HFFc6 (cell line): Measurements from ENCODE around the gene MRRF. TPM values are rescaled to one million over a fixed set of nuclear protein-coding genes. Genes with fewer than 3 reads are reported as not detected.
A peak's percentile ranks its signal among the peaks of the same experiment; 100 is the strongest.
"Not testable (repeated sequence)": the region's sequence is repeated elsewhere in the genome, so short reads cannot be mapped to it uniquely, and the experiment has no call there.

ENCODE experiments used
- DNase-seq: peaks from one replicate; pipeline ENCODE4 v3.0.0-alpha.2; 2018
- H3K27ac Mint-ChIP-seq: 2 replicates; pipeline ENCODE4 v1.8.0; 2020; ENCODE audit warnings: mild to moderate bottlenecking, mixed read lengths
- H3K27me3 Mint-ChIP-seq: 2 replicates; pipeline ENCODE4 v1.8.0; 2021; ENCODE audit warnings: mild to moderate bottlenecking, moderate library complexity, mixed read lengths; ENCODE audit not compliant: insufficient read depth
- H3K36me3 Mint-ChIP-seq: 2 replicates; pipeline ENCODE4 v1.8.0; 2021; ENCODE audit warnings: low read depth, mixed read lengths
- H3K4me1 Mint-ChIP-seq: 2 replicates; pipeline ENCODE4 v1.8.0; 2020; ENCODE audit warnings: low read depth, mixed read lengths
- H3K4me3 Mint-ChIP-seq: 2 replicates; pipeline ENCODE4 v1.8.0; 2020; ENCODE audit warnings: mild to moderate bottlenecking, moderate library complexity, mixed read lengths
- H3K9me3 Mint-ChIP-seq: 2 replicates; pipeline ENCODE4 v1.8.0; 2020; ENCODE audit warnings: mild to moderate bottlenecking, mixed read lengths
- total RNA-seq, 6 experiments: library from RNA; stranded (reverse); fragmentation: NEBNext Ultra II Directional; extraction: Animal tissue kit (Norgen Biotek cat#: 25700); gene quantifications; 2 replicates in 1 of 6; 3 replicates in 5 of 6; pipeline ENCODE4 v1.2.3, GENCODE V29; 2021
- TF ChIP-seq, protein P1 (sequence below): fragments of 200-600 bp; sonication (generic); IDR thresholded peaks from 2 replicates; pipeline ENCODE4 v1.5.0; 2021; ENCODE audit warnings: antibody characterized with exemption, mild to moderate bottlenecking

Gene MRRF
- total RNA-seq, 6 experiments from 2014 or later, result 27.1 to 32.2 (median 29.4) TPM

DNA sequence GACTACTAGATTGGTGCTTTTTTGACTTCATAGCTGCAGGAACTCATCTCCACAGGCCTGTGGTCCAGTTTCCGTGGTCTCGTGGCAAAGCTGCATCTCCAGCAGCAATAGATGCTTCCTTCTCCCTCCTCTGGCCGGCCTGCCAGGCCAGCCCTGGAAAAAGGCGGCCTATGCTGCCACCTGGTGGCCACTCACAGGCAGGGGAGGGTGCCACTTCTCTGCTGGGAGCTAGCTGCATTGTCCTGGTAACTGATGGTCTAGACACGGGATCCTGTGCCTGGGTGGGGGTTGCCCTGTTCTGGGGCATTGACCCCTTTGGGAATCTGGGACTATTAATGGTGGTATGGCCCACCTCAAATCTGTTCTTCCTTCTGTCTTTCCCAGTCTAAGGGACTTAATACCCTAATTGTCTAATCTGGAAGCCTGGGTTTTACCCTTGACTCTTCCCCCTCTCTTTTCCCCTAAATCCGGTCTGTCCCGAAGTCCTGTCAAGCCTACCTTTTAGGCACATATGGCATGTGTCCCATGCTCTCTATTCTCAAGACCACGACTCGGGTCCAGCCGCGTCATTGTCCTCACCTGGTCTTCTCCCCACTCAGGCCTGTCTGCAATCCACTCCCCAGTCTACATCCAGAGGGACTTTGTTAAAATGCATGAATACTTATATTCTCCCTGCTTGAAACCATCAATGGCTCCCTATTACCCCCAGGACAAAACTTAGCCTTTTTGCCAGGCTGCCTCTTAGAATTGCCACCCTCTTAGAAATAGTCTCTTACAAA lies 86.1 kb downstream of the MRRF start:
- H3K27me3 Mint-ChIP-seq, result no peaks in the 10 kb centered on the region; the same call in 1 of the 2 replicates
- TF ChIP-seq, protein P1, sequence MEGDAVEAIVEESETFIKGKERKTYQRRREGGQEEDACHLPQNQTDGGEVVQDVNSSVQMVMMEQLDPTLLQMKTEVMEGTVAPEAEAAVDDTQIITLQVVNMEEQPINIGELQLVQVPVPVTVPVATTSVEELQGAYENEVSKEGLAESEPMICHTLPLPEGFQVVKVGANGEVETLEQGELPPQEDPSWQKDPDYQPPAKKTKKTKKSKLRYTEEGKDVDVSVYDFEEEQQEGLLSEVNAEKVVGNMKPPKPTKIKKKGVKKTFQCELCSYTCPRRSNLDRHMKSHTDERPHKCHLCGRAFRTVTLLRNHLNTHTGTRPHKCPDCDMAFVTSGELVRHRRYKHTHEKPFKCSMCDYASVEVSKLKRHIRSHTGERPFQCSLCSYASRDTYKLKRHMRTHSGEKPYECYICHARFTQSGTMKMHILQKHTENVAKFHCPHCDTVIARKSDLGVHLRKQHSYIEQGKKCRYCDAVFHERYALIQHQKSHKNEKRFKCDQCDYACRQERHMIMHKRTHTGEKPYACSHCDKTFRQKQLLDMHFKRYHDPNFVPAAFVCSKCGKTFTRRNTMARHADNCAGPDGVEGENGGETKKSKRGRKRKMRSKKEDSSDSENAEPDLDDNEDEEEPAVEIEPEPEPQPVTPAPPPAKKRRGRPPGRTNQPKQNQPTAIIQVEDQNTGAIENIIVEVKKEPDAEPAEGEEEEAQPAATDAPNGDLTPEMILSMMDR, result peak; percentile 99
- H3K4me3 Mint-ChIP-seq, result no peak overlapping the region
- H3K4me1 Mint-ChIP-seq, result peaks cover 18% of the 10 kb centered on the region
- DNase-seq, result peak; percentile 59
- no peaks in the 10 kb centered on the region; the same call in 1 of the 2 replicates for H3K36me3 Mint-ChIP-seq
- no peak overlapping the region for H3K27ac Mint-ChIP-seq
- H3K9me3 Mint-ChIP-seq, result peaks cover 4% of the 10 kb centered on the region; the same call in 1 of the 2 replicates

DNA sequence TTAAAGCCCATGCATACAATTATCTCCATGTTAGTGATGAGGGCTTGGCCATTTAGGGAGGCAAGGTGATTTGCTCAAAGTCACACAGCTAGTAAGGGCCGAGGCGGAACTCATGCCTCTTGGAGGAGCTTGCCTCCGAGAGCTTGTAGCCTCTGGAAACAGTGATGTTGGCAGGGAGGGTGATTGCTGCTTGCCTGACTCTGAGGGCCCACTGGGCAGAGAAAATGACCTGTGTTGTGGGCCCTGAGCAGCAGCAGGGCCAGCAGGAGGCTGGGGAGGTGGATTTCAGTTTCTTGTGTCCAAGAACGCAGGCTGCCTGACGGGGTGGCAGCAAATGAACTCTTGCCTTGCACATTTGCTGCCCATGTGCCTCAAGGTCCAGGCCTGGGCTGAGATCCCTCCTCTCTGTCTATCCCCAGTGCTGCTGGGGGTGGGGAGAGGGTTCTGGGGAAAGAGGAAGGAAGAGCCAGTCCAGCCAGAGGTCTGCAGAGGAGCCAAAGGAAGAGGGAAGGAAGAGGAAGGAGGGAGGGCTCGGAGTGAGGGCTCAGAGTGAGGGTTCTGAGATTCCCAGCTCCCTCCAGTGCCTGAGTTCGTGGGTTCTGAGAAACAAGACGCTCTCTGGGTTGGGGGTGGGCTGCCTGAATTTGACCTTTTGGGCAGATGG lies 90.0 kb downstream of the MRRF start:
- Mint-ChIP-seq H3K36me3 (peaks cover under 1% of the 10 kb centered on the region; the same call in 1 of the 2 replicates), H3K27me3 (peaks cover 1% of the 10 kb centered on the region; the same call in 1 of the 2 replicates), H3K27ac (no peak overlapping the region)

DNA sequence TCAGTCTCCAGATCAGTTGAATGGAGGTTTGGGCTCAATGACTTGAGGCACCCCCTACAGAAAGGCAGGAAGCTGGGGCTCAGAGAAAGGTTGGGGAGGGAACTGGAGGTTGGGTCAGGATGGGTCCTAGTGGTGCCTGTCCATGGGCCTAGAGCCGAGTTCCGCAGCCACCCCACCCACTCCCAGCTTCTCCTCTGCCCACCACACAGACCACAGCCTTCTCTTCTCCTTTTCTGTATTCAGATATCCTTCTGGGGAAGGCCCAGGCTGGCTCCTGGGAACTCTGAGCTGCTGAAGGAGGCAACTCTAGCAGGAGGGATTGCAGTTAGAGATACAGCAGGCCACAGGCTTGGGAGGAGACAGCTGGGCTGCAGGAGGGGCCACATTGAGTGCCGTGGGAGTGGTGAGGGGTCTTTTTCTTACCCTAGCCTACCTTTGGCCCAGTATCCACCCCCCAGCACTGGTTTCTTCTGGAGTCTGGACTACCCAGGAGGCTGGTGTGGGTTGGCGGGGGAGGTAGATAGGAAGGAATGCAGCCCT lies 90.7 kb downstream of the MRRF start:
- no peak overlapping the region for H3K27ac Mint-ChIP-seq
- H3K9me3 Mint-ChIP-seq, result peaks cover 4% of the 10 kb centered on the region; the same call in 1 of the 2 replicates
- DNase-seq, result no peak
- H3K27me3 Mint-ChIP-seq, result 0 out of 2 replicates have a peak, but pooled peaks cover 1% of the 10 kb centered on the region
- TF ChIP-seq, protein P1, result no peak
- H3K4me1 Mint-ChIP-seq, result peaks cover 23% of the 10 kb centered on the region
- H3K4me3 Mint-ChIP-seq, result no peak overlapping the region
- peaks cover 5% of the 10 kb centered on the region; the same call in 1 of the 2 replicates for H3K36me3 Mint-ChIP-seq

More for the DNA sequence above, 90.0 kb downstream of the MRRF start:
- TF ChIP-seq, protein P1, result no peak
- H3K4me3 Mint-ChIP-seq, result no peak overlapping the region
- H3K9me3 Mint-ChIP-seq, result peaks cover 4% of the 10 kb centered on the region; the same call in 1 of the 2 replicates
- no peak for DNase-seq
- peaks cover 15% of the 10 kb centered on the region for H3K4me1 Mint-ChIP-seq

DNA sequence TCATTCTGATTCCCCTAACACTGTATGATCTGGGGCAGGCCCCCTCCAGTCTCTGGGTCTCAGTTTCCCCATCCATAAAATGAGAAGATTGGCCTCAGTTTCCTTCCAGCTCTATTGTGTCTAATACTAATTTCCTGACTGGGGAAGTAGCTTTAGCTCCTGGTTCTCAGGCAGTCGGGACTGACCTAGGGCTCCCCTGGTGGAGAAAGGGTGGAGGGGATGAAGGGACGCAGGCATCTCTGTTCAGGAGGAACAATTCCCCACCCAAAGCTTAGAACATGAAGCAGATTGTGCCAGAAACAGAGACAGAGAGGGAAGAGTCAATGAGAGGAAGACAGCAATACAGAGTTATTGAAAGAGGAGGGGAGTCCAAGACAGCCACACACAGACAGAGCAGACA lies 91.9 kb downstream of the MRRF start:
- TF ChIP-seq, protein P1, result peak; percentile 63
- Mint-ChIP-seq H3K27ac (no peak overlapping the region), H3K4me3 (no peak overlapping the region), H3K4me1 (peaks cover 29% of the 10 kb centered on the region), H3K9me3 (peaks cover 4% of the 10 kb centered on the region; the same call in 1 of the 2 replicates), H3K36me3 (peaks cover 5% of the 10 kb centered on the region; the same call in 1 of the 2 replicates), H3K27me3 (0 out of 2 replicates have a peak, but pooled peaks cover 1% of the 10 kb centered on the region)
- no peak for DNase-seq

DNA sequence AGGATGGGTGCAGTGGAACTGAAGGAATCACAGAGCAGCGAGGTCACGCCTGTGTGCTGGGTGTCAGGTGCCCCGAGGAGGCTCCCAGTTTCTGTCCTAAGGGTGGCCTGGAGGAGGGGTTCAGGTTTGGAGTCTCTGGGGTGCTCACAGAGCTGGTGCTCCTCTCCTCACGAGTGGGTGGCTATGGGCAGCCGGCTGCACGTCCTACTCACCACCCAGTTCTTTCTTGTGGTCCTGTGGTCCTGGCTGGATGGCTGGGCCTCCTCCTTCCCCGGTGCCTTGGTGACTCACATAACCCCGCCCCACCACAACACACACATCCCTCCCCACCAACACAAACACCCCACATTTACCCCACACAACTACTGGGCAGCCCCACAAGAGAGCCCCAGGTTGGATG lies 96.2 kb downstream of the MRRF start:
- TF ChIP-seq, protein P1, result no peak
- Mint-ChIP-seq H3K36me3 (peaks cover 5% of the 10 kb centered on the region; the same call in 1 of the 2 replicates), H3K4me1 (peaks cover 46% of the 10 kb centered on the region), H3K27ac (peak overlapping the region; percentile 42), H3K4me3 (no peak overlapping the region), H3K27me3 (peaks cover 4% of the 10 kb centered on the region), H3K9me3 (no peaks in the 10 kb centered on the region)
- DNase-seq, result peak; percentile 38

DNA sequence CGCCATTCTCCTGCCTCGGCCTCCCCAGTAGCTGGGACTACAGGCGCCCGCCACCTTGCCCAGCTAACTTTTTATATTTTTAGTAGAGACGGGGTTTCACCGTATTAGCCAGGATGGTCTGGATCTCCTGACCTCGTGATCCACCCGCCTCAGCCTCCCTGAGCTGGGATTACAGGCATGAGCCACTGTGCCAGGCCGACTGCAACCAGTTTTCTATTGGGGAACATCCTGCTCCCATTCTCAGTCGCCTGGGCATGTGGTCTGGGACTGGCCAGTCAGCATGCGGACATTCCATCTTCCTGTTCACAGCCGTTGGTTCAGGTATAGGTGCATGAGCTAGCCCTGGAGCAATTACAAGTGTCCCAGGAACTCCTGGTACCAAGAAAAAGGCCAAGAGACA lies 98.4 kb downstream of the MRRF start:
- DNase-seq, H3K27me3 Mint-ChIP-seq, H3K9me3 Mint-ChIP-seq, H3K27ac Mint-ChIP-seq, H3K4me3 Mint-ChIP-seq, H3K36me3 Mint-ChIP-seq: not testable (repeated sequence)
- peaks cover 50% of the 10 kb centered on the region for H3K4me1 Mint-ChIP-seq
